ENCODE data around the gene SLC13A1. TPM values are rescaled to one million over a fixed set of nuclear protein-coding genes. Genes with fewer than 3 reads are reported as not detected.

The SLC13A1 gene
- total RNA-seq, 1 donor from 2014 or later = not detected

DNA sequence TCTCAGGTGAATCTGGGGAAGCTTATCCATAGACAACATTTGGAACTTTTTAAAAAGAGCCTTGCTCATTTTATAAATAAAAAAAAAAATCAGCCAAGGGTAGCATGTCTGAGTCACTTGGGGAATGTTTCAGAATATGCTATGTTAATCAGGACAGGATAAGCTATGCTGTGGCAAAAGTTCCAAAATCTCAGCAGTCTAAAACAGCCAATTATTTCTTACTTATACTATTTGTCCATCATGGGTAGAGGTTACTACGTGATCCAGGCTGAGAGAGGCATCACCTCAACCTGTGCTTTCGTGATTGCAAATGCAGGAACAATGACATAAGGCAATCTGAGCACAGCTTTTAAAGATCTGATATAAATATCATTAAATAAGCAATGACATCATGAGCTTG is 6.5 kb downstream of the SLC13A1 start:
- DNase-seq (ENCODE audit: low read depth) = no peak

GRCh38 chr7:123191132-123191531 is 8.6 kb downstream of the SLC13A1 start:
- DNase-seq (ENCODE audit: low read depth) = peak; percentile 24

DNA sequence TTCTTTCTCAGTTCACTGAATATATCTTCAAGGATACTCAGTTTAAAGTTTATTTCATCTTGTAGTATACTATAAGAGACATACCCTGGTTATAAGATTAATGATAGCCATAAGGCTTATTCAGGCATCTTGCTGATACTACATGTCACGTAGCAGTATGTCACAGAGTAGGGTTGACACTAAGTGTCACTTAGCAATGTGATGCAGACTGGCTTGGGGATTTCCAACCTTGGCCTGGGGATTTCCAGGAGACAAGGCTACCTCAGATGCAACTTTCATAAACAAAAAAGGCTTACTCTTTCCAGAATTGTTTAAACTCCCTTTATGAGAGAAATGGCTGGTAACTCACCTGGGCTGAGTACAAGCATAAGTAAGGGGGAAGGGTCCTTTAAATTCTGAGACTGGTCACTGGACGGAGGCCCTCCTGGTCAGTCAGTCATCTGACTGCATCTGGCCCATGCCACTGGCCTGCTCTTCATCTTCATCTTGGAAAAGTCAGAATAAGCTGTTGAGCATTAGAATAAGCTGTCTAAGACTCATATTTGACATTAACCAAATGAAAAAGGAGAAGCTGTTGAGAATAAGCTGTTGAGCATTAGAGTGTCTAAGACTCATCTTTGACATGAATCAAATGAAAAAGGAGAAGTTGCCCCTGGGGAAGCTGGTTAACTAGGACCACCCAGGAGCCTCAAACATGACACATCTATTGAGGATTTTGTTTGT is 9.5 kb downstream of the SLC13A1 start:
- DNase-seq (ENCODE audit: low read depth) = peak; percentile 6

GRCh38 chr7:123185756-123186155 is 14.0 kb downstream of the SLC13A1 start:
- DNase-seq (ENCODE audit: low read depth) = no peak

DNA sequence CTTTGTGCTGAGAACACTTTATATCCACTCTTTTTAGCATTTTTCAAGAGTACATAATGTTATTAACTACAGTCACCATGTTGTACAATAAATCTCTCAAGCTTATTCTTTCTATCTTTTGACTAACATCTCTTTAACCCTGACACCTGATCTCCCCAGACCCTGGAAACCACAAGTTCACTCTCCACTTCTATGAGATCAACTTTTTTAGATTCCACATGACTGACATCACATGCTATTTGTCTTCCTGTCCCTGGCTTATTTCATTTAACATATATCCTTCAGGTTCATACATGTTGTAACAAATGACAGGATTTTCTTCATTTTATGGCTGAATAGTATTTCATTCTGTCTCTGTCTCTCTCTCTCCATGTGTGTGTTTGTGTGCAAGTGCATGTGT is 15.5 kb downstream of the SLC13A1 start:
- DNase-seq (ENCODE audit: low read depth) = peak; percentile 67

GRCh38 chr7:123183431-123183830 is 16.3 kb downstream of the SLC13A1 start:
- DNase-seq (ENCODE audit: low read depth) = no peak

DNA sequence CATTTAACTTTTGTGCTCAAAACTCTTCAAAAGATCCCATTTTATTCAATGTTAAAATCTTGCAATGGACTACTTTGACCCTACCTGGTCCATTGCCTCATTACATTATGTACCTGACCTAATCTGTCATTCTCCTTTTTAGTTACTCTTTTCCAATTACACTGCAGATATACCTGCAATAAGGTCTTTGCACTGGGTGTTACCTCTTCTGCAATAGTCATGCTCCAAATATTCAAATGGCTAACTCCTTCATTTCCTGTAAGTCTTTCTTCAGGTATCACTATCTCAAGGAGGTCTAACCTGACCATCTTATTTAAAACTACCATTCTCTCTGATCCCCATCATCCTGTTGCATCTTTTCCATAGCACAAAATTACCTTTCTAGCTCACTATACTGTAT is 22.3 kb downstream of the SLC13A1 start:
- no peak for DNase-seq (ENCODE audit: low read depth)

- DNase-seq (ENCODE audit: low read depth) = no peak
These were observed 29.2 kb downstream of the SLC13A1 start for GRCh38 chr7:123170333-123171246.

GRCh38 chr7:123169065-123169464 is 30.7 kb downstream of the SLC13A1 start:
- no peak for DNase-seq (ENCODE audit: low read depth)

- DNase-seq (ENCODE audit: low read depth) = no peak
These were observed 42.2 kb downstream of the SLC13A1 start for GRCh38 chr7:123157606-123158005.

DNA sequence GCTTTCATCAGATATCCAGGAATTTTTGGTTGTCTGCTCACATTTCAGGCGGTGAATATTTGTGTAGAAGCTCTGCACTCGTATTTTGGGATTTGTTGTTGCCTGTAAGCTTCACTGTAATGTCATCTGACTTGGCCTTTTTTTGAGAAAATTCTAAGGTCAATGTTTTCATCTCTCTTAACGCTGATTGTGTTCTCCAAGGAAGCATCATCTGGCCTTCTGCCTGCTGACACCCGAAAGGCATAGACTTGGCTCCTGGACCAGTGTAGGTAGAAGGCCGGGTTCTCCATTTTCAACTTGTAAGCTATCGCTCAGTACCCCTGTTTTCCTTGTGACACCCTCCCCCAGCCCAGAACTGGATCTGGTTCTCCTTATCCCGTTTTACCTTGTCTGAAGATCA is 44.2 kb downstream of the SLC13A1 start:
- DNase-seq (ENCODE audit: low read depth) = no peak

DNA sequence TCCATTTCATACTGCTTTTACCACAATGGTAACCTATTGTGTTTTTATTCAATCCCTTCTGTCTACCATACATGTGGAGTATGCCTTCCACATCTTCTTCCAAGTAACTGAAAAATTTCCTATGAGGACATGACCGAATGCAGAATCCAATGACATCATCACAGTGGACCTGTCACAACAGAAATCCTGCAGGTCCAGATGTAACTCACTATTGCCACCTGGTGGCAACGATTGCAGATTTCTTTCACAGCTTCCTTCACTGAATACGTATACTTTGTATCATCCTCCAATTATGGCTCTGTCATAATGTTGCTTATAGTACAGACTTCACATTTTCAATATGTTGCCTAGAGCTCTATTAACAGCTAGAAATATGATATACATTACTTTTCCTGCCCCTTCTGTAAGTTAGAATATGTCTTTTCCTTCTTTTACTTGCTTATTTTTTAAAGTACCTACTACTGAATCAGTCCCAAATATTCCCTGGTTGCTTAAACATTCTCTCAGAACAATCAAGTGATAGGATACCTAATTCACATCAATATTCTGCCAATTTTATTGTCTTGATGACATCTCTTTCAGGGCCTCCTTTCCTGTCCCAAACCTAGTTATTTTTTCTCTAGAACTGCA is 45.4 kb downstream of the SLC13A1 start:
- DNase-seq (ENCODE audit: low read depth) = peak; percentile 92

DNA sequence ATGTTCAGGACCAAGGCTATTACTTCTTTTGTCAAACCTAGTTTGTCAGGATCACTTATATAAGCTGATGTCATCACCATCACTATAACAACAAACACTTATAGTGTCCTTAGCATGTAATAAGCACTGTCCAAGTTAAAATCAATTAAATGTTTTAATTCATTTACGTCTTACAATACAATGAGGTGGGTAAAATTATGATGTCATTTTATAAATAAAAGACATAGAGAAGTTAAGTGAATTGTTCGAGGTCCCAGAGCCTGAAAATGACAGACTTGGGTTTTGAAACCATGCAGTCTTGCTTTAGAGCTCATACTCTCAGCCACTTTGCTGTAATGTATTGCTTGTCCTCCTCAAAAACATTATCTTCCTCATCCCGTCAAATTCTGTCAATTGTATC is 48.3 kb downstream of the SLC13A1 start:
- DNase-seq (ENCODE audit: low read depth) = no peak

GRCh38 chr7:123148813-123149212 is 51.0 kb downstream of the SLC13A1 start:
- DNase-seq (ENCODE audit: low read depth) = peak; percentile 22

GRCh38 chr7:123143252-123144006 is 56.3 kb downstream of the SLC13A1 start:
- peak; percentile 95 for DNase-seq (ENCODE audit: low read depth)

DNA sequence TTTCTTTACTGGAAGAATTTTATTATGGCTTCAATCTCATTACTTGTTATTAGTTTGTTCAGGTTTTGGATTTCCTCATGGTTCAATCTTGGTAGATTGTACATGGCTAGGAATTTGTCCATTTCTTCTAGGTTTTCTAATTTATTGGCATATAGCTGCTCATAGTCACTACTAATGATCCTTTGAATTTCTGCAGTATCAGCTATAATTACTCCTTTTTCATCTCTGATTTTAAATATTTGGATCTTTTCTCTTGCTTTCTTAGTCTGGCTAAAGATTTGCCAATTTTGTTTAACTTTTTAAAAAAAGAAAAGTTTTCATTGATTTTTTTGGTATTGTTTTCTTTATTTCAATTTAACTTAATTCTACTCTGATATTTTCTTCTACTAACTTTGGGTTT is 59.2 kb downstream of the SLC13A1 start:
- no peak for DNase-seq (ENCODE audit: low read depth)

GRCh38 chr7:123135960-123136359 is 63.8 kb downstream of the SLC13A1 start:
- DNase-seq (ENCODE audit: low read depth) = no peak

DNA sequence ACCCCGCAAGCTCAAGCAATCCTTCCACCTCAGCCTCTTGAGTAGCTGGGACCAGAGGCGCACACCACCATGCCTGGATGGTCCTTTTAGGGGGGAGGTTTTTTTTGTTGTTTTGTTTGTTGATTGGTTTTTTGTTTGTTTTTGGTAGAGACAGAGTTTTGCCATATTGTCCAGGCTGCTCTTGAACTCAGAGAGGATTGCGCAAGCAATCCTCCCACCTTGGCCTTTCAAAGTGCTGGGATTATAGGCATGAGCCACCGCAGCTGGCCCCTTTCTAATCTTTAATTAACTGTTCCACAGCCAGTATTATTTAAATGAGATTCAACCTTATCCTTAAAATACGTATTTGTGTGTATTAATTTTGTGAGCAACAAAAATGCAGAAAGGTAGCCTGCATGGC is 65.8 kb downstream of the SLC13A1 start:
- no peak for DNase-seq (ENCODE audit: low read depth)

- no peak for DNase-seq (ENCODE audit: low read depth)
These were observed 67.8 kb downstream of the SLC13A1 start for GRCh38 chr7:123131961-123132360.

- DNase-seq (ENCODE audit: low read depth) = no peak
These were observed 68.2 kb downstream of the SLC13A1 start for GRCh38 chr7:123131556-123131955.

- no peak for DNase-seq (ENCODE audit: low read depth)
These were observed 68.6 kb downstream of the SLC13A1 start for GRCh38 chr7:123131140-123131539.
